ENCODE measurements around the gene CLEC5A.

The CLEC5A gene

GRCh38 chr7:141960687-141961422 is 14.1 kb upstream of the CLEC5A start:
- TF ChIP-seq CTCF (IDR thresholded peaks at IDR 0.05; ENCODE audit: low read depth, low read length): no peak
- DNase-seq (ENCODE audit: extremely low read depth, low read depth): no peak

GRCh38 chr7:141956084-141956483 is 9.3 kb upstream of the CLEC5A start:
- DNase-seq (ENCODE audit: extremely low read depth, low read depth): no peak
- TF ChIP-seq CTCF (IDR thresholded peaks at IDR 0.05; ENCODE audit: low read depth, low read length): no peak

- no peak for DNase-seq (ENCODE audit: extremely low read depth, low read depth)
- TF ChIP-seq CTCF (IDR thresholded peaks at IDR 0.05; ENCODE audit: low read depth, low read length): no peak
Observed at GRCh38 chr7:141954334-141954733, 7.6 kb upstream of the CLEC5A start.

GRCh38 chr7:141952461-141952860 is 5.7 kb upstream of the CLEC5A start:
- no peak for DNase-seq (ENCODE audit: extremely low read depth, low read depth)
- TF ChIP-seq CTCF (IDR thresholded peaks at IDR 0.05; ENCODE audit: low read depth, low read length): no peak

GRCh38 chr7:141950806-141951205 is 4.0 kb upstream of the CLEC5A start:
- no peak for TF ChIP-seq CTCF (IDR thresholded peaks at IDR 0.05; ENCODE audit: low read depth, low read length)
- no peak for DNase-seq (ENCODE audit: extremely low read depth, low read depth)

- no peak for DNase-seq (ENCODE audit: extremely low read depth, low read depth)
- TF ChIP-seq CTCF (IDR thresholded peaks at IDR 0.05; ENCODE audit: low read depth, low read length): no peak
Observed at GRCh38 chr7:141949911-141950310, 3.1 kb upstream of the CLEC5A start.

- DNase-seq (ENCODE audit: extremely low read depth, low read depth): no peak
- no peak for TF ChIP-seq CTCF (IDR thresholded peaks at IDR 0.05; ENCODE audit: low read depth, low read length)
Observed at GRCh38 chr7:141949451-141949850, 2.7 kb upstream of the CLEC5A start.
